A673 (cell line): ENCODE measurements around the gene ELF5.

Experiments
- CTCF ChIP-seq: fragments of 300-800, 200-600 bp; sonication (generic); conservative IDR thresholded peaks from 2 replicates; pipeline ENCODE4 v1.5.1; 2017; ENCODE audit warnings: low read depth, mild to moderate bottlenecking, antibody characterized with exemption, low read length, moderate library complexity, mixed read lengths
- EZH2 ChIP-seq: fragments of 200-600 bp; sonication (generic); IDR thresholded peaks from 2 replicates; pipeline ENCODE4 v1.6.1; 2017; ENCODE audit warnings: borderline replicate concordance, low read depth, mild to moderate bottlenecking, mixed read lengths, antibody characterized with exemption, low read length; ENCODE audit not compliant: poor library complexity, severe bottlenecking

GRCh38 chr11:34461215-34461614, 52.4 kb downstream of the ELF5 start:
- TF ChIP-seq CTCF (no peak), EZH2 (no peak)
